SK-N-SH treated with all-trans-retinoic acid at 6 μM for 48 hours (cell line): ENCODE data around the gene NBEA.

Experiments
- ATAC-seq: fragments of 200-7000 bp; cut with Tn5 transposase; 3 replicates; pipeline ENCODE4 v1.9.1; 2020; ENCODE audit warnings: mild to moderate bottlenecking, moderate library complexity
- BACH2 ChIP-seq: fragments of 250-450 bp; sonication (Bioruptor Pico); IDR thresholded peaks from 2 replicates; pipeline ENCODE4 v1.9.0; 2021; ENCODE audit warnings: mild to moderate bottlenecking, borderline replicate concordance
- CSDC2 ChIP-seq: fragments of 250-450 bp; sonication (Bioruptor Pico); IDR thresholded peaks from 2 replicates; pipeline ENCODE4 v1.5.0; 2020; ENCODE audit warnings: mild to moderate bottlenecking, moderate library complexity
- ESRRG ChIP-seq: fragments of 250-450 bp; sonication (Bioruptor Pico); IDR thresholded peaks from 2 replicates; pipeline ENCODE4 v1.6.1; 2021; ENCODE audit warnings: mild to moderate bottlenecking
- GLIS3 ChIP-seq: fragments of 250-450 bp; sonication (Bioruptor Pico); IDR thresholded peaks from 2 replicates; pipeline ENCODE4 v1.5.0; 2020; ENCODE audit warnings: mild to moderate bottlenecking, moderate library complexity
- ISL1 ChIP-seq: fragments of 250-450 bp; sonication (Bioruptor Pico); IDR thresholded peaks from 2 replicates; pipeline ENCODE4 v2.1.2; 2022; ENCODE audit warnings: mild to moderate bottlenecking, moderate library complexity
- OSR1 ChIP-seq: fragments of 250-450 bp; sonication (Bioruptor Pico); IDR thresholded peaks from 2 replicates; pipeline ENCODE4 v1.8.0; 2022; ENCODE audit warnings: moderate library complexity, mild to moderate bottlenecking, inconsistent platforms
- PPARA ChIP-seq: fragments of 250-450 bp; sonication (Bioruptor Pico); IDR thresholded peaks from 2 replicates; pipeline ENCODE4 v1.5.0; 2020; ENCODE audit warnings: mild to moderate bottlenecking, borderline replicate concordance
- RARB ChIP-seq: fragments of 250-450 bp; sonication (Bioruptor Pico); IDR thresholded peaks from 2 replicates; pipeline ENCODE4 v1.8.0; 2021; ENCODE audit warnings: mild to moderate bottlenecking, moderate library complexity
- SNAI2 ChIP-seq: fragments of 250-450 bp; sonication (Bioruptor Pico); IDR thresholded peaks from 2 replicates; pipeline ENCODE4 v1.5.0; 2020; ENCODE audit warnings: mild to moderate bottlenecking, moderate library complexity
- TCF4 ChIP-seq: fragments of 250-450 bp; sonication (Bioruptor Pico); IDR thresholded peaks from 2 replicates; pipeline ENCODE4 v1.8.0; 2021; ENCODE audit warnings: mild to moderate bottlenecking, moderate library complexity, borderline replicate concordance
- TOX ChIP-seq: fragments of 250-450 bp; sonication (Bioruptor Pico); IDR thresholded peaks from 2 replicates; pipeline ENCODE4 v1.8.0; 2021; ENCODE audit warnings: mild to moderate bottlenecking, moderate library complexity, borderline replicate concordance
- ZC3H10 ChIP-seq: fragments of 250-450 bp; sonication (Bioruptor Pico); IDR thresholded peaks from 2 replicates; pipeline ENCODE4 v1.5.1; 2021; ENCODE audit warnings: mild to moderate bottlenecking, moderate library complexity
- ZFP3 ChIP-seq: fragments of 250-450 bp; sonication (Bioruptor Pico); IDR thresholded peaks from 2 replicates; pipeline ENCODE4 v1.5.0; 2020; ENCODE audit warnings: mild to moderate bottlenecking, moderate library complexity
- ZFP30 ChIP-seq: fragments of 450-650 bp; formaldehyde crosslinking; IDR thresholded peaks from 2 replicates; pipeline ENCODE4 v1.5.0; 2022; ENCODE audit warnings: mild to moderate bottlenecking, moderate library complexity
- ZNF565 ChIP-seq: fragments of 450-650 bp; formaldehyde crosslinking; conservative IDR thresholded peaks from 2 replicates; pipeline ENCODE4 v1.5.0; 2020; ENCODE audit warnings: low read depth, mild to moderate bottlenecking, moderate library complexity
- ZNF70 ChIP-seq: fragments of 450-650 bp; formaldehyde crosslinking; IDR thresholded peaks from 2 replicates; pipeline ENCODE4 v1.5.0; 2020; ENCODE audit warnings: mild to moderate bottlenecking, moderate library complexity
- ZNF8 ChIP-seq: fragments of 450-650 bp; formaldehyde crosslinking; IDR thresholded peaks from 2 replicates; pipeline ENCODE4 v1.5.0; 2020; ENCODE audit warnings: mild to moderate bottlenecking, moderate library complexity
- TF ChIP-seq, protein P1 (sequence below): fragments of 250-450 bp; sonication (Bioruptor Pico); IDR thresholded peaks from 2 replicates; pipeline ENCODE4 v1.8.0; 2021; ENCODE audit warnings: low read depth, mild to moderate bottlenecking, moderate library complexity, borderline replicate concordance
- TF ChIP-seq, protein P2 (sequence below): fragments of 250-450 bp; sonication (Bioruptor Pico); IDR thresholded peaks from 2 replicates; pipeline ENCODE4 v1.5.1; 2021; ENCODE audit warnings: mild to moderate bottlenecking, moderate library complexity
- TF ChIP-seq, protein P3 (sequence below): fragments of 250-450 bp; sonication (Bioruptor Pico); IDR thresholded peaks from 2 replicates; pipeline ENCODE4 v1.5.1; 2020; ENCODE audit warnings: low read depth, mild to moderate bottlenecking, moderate library complexity
- TF ChIP-seq, protein P4 (sequence below): fragments of 250-450 bp; sonication (Bioruptor Pico); IDR thresholded peaks from 2 replicates; pipeline ENCODE4 v1.5.0; 2020; ENCODE audit warnings: mild to moderate bottlenecking, moderate library complexity
- TF ChIP-seq, protein P5 (sequence below): fragments of 250-450 bp; sonication (Bioruptor Pico); IDR thresholded peaks from 2 replicates; pipeline ENCODE4 v1.8.0; 2020; ENCODE audit warnings: mild to moderate bottlenecking, moderate library complexity, borderline replicate concordance

The NBEA gene

DNA sequence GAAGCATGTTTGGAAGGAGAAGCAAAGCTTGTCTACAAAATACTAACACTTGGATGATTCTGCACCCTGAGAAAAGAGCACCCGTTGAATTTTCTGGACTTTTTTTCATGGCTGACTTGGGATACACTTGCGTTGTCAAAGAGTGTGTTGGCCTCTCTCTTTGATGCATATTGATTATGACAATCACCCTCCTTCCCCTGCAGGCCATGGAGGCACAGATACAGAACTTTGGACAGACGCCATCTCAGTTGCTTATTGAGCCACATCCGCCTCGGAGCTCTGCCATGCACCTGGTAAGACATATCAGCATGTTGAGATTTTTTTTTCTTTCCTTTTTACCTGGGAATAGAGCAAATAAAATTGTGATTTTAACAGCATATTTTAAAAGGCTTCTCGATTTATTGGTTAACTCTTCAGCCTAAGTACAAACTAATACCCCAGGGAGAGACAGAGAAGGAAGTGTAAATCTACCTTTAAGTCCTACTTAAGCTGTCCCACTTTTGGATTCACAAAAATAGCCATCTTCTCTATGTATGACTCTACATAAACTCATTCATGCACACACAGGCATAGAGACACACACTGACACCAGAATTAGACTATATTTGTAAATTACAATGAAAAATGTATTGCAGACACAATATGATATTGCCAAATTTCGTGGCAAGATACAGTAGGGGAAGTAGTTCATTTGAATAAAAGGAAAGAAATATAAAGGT is 704.1 kb downstream of the NBEA start:
- no peak for ATAC-seq
- TF ChIP-seq TOX (CRISPR knock-in tag) (no peak), ISL1 (no peak), ESRRG (CRISPR knock-in tag) (no peak), ZNF565 (CRISPR knock-in tag) (no peak), CSDC2 (CRISPR knock-in tag) (no peak), TCF4 (CRISPR knock-in tag) (no peak), SNAI2 (CRISPR knock-in tag) (no peak), OSR1 (CRISPR knock-in tag) (no peak), GLIS3 (no peak), ZC3H10 (no peak), ZFP30 (CRISPR knock-in tag) (no peak), ZNF8 (CRISPR knock-in tag) (no peak), ZFP3 (no peak)
- TF ChIP-seq, protein P1, sequence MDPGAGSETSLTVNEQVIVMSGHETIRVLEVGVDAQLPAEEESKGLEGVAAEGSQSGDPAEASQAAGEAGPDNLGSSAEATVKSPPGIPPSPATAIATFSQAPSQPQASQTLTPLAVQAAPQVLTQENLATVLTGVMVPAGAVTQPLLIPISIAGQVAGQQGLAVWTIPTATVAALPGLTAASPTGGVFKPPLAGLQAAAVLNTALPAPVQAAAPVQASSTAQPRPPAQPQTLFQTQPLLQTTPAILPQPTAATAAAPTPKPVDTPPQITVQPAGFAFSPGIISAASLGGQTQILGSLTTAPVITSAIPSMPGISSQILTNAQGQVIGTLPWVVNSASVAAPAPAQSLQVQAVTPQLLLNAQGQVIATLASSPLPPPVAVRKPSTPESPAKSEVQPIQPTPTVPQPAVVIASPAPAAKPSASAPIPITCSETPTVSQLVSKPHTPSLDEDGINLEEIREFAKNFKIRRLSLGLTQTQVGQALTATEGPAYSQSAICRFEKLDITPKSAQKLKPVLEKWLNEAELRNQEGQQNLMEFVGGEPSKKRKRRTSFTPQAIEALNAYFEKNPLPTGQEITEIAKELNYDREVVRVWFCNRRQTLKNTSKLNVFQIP (CRISPR knock-in tag) = no peak
- TF ChIP-seq, protein P2, sequence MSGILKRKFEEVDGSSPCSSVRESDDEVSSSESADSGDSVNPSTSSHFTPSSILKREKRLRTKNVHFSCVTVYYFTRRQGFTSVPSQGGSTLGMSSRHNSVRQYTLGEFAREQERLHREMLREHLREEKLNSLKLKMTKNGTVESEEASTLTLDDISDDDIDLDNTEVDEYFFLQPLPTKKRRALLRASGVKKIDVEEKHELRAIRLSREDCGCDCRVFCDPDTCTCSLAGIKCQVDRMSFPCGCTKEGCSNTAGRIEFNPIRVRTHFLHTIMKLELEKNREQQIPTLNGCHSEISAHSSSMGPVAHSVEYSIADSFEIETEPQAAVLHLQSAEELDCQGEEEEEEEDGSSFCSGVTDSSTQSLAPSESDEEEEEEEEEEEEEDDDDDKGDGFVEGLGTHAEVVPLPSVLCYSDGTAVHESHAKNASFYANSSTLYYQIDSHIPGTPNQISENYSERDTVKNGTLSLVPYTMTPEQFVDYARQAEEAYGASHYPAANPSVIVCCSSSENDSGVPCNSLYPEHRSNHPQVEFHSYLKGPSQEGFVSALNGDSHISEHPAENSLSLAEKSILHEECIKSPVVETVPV (CRISPR knock-in tag) = no peak
- TF ChIP-seq, protein P3, sequence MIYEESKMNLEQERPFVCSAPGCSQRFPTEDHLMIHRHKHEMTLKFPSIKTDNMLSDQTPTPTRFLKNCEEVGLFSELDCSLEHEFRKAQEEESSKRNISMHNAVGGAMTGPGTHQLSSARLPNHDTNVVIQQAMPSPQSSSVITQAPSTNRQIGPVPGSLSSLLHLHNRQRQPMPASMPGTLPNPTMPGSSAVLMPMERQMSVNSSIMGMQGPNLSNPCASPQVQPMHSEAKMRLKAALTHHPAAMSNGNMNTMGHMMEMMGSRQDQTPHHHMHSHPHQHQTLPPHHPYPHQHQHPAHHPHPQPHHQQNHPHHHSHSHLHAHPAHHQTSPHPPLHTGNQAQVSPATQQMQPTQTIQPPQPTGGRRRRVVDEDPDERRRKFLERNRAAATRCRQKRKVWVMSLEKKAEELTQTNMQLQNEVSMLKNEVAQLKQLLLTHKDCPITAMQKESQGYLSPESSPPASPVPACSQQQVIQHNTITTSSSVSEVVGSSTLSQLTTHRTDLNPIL (CRISPR knock-in tag) = no peak

DNA sequence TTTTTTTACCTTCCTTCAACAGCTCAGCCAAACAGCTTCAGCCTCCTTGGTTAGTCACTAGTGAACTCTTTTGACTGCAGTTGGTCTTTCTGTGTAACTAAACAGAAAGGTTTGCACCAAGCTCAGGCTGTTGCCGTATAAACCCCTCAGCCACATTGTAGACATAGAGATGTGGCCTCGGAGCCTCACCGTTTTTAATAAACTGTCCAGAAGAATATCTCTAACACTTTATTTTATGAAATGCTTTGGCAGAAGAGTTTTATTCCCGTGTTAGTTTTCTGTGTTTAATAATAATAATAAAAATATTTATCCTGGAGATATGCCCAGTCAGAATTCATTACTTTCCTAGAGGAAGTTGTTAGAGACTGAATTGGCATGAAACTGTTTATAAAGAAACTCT is 706.1 kb downstream of the NBEA start:
- TF ChIP-seq, protein P4, sequence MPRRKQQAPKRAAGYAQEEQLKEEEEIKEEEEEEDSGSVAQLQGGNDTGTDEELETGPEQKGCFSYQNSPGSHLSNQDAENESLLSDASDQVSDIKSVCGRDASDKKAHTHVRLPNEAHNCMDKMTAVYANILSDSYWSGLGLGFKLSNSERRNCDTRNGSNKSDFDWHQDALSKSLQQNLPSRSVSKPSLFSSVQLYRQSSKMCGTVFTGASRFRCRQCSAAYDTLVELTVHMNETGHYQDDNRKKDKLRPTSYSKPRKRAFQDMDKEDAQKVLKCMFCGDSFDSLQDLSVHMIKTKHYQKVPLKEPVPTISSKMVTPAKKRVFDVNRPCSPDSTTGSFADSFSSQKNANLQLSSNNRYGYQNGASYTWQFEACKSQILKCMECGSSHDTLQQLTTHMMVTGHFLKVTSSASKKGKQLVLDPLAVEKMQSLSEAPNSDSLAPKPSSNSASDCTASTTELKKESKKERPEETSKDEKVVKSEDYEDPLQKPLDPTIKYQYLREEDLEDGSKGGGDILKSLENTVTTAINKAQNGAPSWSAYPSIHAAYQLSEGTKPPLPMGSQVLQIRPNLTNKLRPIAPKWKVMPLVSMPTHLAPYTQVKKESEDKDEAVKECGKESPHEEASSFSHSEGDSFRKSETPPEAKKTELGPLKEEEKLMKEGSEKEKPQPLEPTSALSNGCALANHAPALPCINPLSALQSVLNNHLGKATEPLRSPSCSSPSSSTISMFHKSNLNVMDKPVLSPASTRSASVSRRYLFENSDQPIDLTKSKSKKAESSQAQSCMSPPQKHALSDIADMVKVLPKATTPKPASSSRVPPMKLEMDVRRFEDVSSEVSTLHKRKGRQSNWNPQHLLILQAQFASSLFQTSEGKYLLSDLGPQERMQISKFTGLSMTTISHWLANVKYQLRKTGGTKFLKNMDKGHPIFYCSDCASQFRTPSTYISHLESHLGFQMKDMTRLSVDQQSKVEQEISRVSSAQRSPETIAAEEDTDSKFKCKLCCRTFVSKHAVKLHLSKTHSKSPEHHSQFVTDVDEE = no peak
- no peak for TF ChIP-seq ZNF565 (CRISPR knock-in tag)
- TF ChIP-seq BACH2 (CRISPR knock-in tag) = no peak
- no peak for TF ChIP-seq ZFP3
- TF ChIP-seq ISL1 = no peak
- no peak for TF ChIP-seq ZNF70
- TF ChIP-seq ZC3H10 = no peak
- TF ChIP-seq ZFP30 (CRISPR knock-in tag) = no peak
- TF ChIP-seq TCF4 (CRISPR knock-in tag) = no peak
- TF ChIP-seq, protein P3 (CRISPR knock-in tag) = no peak
- no peak for TF ChIP-seq TOX (CRISPR knock-in tag)
- no peak for TF ChIP-seq PPARA
- no peak for TF ChIP-seq OSR1 (CRISPR knock-in tag)
- no peak for TF ChIP-seq RARB
- TF ChIP-seq, protein P5, sequence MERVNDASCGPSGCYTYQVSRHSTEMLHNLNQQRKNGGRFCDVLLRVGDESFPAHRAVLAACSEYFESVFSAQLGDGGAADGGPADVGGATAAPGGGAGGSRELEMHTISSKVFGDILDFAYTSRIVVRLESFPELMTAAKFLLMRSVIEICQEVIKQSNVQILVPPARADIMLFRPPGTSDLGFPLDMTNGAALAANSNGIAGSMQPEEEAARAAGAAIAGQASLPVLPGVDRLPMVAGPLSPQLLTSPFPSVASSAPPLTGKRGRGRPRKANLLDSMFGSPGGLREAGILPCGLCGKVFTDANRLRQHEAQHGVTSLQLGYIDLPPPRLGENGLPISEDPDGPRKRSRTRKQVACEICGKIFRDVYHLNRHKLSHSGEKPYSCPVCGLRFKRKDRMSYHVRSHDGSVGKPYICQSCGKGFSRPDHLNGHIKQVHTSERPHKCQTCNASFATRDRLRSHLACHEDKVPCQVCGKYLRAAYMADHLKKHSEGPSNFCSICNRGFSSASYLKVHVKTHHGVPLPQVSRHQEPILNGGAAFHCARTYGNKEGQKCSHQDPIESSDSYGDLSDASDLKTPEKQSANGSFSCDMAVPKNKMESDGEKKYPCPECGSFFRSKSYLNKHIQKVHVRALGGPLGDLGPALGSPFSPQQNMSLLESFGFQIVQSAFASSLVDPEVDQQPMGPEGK (CRISPR knock-in tag) = no peak
- TF ChIP-seq, protein P2 (CRISPR knock-in tag) = no peak
- TF ChIP-seq CSDC2 (CRISPR knock-in tag) = no peak
- no peak for ATAC-seq
